Measurements from ENCODE around the gene NOSTRIN.
"Not testable (repeated sequence)": the region's sequence is repeated elsewhere in the genome, so short reads cannot be mapped to it uniquely, and the experiment has no call there.

NOSTRIN gene

DNA sequence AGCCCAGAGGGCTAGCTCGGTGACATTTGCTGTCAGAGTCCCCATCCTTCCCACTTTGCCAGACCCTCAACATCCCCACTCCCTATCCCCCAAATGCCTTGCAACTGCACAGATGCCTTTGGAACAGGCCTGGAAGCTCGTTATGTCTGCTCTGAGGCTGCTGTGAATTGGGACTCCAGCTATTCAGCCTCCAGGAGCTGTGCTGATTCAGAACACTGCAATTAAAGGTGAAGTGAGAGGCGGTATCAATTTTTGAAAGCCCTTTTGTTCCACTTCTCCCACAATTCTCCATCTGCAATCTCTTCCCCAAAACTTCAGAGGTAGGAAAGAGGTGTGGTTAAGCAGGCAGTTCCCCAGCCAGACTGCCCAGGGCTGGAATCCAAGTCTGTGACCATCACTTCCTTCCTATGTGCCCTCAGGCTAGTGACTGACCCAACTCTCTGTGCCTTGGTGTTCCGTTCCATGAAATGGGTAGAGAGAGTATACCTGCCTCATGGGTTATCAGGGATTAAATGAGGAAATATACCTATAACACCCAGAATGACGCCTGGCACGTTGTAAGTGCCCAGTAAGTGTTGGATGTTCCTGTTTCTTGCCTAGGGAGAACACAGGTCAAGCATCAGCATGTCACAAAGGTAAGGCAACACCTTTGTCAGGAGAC, 17.5 kb downstream of the NOSTRIN start:
- no peak for DNase-seq

DNA sequence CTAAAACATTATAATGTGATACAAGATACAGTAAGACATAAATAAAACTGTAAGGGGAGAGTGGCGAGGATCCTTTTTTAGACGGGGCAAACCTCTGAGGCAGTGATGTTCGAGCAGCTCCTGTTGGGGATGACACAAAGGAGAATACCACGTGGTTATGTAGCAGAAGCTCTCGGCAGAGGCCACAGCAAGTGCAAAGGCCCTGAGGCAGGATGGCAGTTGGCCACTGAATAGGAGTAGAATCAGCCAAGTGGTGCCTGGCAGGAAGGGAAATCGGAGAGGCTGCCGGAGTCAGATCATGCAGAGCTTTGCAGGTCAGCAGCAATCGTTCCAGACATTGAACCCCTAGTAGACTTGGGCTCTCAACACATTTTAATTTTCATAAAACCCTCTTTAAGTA, 19.1 kb downstream of the NOSTRIN start:
- no peak for DNase-seq

DNA sequence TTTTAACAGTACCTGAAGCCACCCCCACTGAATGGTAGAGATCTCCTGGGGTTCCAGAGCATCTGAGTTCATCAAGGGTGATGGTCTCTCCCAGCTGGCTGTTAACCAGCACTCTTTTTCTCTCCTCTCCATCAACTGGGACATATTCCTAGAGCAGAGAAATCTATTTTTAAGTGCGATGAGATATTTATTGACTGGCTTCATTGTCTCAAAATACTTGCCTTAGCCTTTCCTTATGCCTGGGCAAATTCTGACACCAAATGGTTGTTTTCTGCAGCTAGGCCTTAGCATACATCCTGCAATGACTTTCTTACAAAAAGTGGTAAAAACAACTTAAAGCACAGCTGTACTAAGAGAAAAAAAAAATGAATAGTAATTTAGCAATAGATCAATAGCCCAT, 19.6 kb downstream of the NOSTRIN start:
- no peak for DNase-seq

DNA sequence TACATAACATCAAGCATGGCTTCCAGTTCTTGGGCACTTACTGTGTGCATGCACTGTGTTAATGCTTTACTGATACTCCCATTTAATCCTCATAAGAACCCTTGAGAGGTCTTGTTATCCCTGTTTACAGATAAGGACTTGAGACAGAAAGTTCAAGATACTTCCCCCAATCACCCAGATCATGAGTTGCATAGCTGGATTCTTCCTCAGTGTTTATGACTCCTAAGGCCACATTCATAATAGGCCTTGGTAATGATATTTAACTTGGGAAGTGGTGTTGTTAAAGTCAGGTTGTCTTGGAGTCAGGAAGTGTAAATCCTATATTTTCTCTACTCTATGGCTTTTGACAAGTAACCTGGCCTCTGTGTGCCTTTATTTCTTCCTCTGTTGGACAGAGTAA, 22.7 kb downstream of the NOSTRIN start:
- DNase-seq = no peak

DNA sequence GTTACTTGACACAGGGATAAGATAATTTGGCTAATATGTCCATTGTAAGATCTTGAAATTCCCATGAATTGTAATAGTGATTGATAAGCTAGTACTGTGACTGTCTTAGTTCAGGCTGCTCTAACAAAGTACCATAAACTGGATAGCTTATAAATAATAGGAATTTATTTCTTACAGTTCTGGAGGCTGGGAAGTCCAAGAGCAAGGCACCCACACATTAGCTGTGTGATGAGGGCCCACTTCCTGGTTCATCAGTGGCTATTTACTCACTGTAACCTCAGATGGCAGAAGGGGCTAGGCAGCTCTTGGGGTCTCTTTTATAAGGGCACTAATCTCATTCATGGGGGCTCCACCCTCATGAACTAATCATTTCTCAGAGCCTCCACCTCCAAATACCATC, 28.5 kb downstream of the NOSTRIN start:
- no peak for DNase-seq

DNA sequence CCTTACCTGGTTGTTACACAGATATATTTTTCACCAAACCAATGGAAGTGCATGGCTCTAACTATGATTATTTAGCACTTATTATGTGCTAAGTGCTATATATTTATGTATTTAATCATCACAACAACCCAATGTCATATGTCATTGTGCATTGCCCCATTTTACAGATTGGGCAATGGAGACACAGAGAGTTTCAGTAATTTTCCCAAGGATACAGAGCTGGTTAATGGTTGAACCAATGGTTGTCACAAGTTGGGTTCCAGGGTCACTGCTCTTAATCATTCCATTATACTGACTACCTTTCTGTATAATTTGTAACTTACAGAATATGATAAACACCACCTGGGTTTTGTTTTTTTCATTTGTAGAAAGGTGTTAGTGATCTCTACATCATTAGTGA, 29.2 kb downstream of the NOSTRIN start:
- DNase-seq = no peak

DNA sequence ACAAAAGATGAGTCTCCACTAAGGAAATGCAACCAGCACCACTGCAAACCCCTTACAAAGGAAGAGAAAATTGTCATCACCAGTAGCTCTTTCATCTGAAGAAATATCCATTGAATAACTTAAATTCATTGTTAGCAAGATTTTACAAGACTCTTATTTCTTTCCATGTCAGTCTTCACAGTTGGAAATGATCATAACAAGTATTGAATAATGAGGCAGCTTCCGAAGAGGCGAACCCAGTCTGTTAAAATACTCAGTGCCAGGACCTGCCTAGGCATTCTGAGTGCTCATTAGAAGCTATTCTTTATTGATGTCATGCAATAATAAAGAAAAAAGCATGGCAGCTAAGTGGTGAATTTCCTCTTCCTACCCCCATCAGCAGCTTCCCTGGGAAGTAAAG, 33.5 kb downstream of the NOSTRIN start:
- no peak for DNase-seq

DNA sequence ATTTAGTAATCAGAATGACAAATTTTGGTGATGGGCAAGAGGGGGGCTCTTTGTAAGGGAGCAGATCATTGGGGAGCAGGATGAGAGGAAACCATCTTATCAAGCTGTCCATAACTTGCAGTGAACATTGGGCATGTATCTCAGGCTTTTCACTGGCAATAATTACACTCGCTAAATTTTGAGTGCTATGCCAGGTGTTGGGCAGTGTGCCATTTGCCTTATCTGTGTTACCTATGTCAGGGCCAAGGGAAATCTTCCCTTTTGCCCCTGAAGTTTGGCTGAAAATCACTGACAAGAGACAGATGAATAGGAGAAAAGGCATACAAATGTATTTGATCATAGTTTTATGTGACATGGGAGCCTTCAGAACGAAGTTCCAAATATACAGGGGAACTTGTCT, 39.0 kb downstream of the NOSTRIN start:
- no peak for DNase-seq

DNA sequence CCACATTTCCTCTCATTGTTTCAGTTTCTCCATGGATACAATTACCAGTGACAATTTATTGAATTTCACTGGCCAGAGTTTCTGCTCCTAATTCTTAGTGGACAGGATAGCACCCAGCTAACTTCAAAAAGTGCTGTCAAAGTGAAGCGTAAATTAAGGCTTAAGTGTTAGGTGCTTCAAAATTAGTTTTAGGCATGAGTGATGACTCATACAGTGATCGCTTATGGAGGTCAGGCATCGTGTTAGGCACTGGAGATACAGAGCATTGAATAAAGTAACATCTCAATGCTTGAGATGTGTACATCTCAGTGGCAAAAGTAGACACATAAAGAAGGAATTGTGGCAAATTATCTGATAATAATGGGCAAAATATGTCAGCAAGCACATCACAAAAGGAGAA, 40.8 kb downstream of the NOSTRIN start:
- DNase-seq = no peak

DNA sequence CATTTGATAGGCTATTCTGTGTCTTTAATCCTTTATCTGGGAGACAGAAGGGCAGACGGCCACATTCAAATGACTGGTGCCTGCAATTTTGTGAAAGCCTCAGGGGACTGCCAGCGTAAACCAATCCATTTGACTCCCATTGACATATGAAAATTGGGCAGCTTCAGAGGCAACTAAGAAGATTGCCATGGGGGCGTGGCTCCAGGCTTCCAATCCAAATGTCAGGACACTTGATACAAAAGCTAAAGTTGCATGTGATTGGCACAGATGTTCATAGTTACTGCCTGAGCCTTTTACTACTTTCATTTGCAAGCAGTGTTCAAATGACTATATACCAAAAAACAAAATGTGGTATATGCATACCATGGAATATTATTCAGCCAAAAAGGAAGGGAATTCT, 45.8 kb downstream of the NOSTRIN start:
- DNase-seq = no peak

DNA sequence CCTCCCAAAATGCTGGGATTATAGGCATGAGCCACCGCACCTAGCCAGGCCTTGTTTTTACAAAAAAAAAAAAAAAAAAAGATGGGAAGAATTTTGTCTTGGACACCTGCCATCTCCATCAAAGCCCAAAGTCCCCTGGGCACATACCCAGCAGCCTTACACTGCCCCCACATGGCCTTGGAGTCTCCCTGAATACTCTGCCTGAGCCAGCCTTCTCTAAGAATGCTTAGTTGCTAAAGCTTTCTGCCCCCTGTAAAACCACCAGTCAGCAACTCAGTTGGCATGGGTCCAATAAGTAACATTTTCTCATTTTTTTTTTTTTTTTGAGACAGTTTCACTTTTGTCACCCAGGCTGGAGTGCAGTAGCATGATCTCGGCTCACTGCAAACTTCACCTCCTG, 47.2 kb downstream of the NOSTRIN start:
- no peak for DNase-seq

DNA sequence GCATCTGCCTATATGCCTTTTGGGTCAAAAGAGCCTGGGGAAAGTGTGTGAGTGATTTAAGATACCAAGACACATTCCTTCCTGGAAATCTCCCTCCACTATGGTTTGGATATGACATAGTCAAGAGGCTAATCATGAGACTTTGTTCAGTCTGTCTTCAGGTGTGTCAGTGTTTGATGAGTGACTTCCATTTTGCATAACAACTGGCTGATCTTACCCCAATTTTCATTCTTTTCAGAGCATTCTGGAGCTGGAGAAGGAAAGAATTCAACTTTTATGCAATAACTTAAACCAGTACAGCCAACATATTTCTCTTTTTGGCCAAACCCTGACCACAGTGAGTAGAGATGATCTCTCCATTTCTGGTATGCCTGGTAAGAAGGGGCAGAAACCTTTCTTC, 48.4 kb downstream of the NOSTRIN start:
- DNase-seq = no peak

DNA sequence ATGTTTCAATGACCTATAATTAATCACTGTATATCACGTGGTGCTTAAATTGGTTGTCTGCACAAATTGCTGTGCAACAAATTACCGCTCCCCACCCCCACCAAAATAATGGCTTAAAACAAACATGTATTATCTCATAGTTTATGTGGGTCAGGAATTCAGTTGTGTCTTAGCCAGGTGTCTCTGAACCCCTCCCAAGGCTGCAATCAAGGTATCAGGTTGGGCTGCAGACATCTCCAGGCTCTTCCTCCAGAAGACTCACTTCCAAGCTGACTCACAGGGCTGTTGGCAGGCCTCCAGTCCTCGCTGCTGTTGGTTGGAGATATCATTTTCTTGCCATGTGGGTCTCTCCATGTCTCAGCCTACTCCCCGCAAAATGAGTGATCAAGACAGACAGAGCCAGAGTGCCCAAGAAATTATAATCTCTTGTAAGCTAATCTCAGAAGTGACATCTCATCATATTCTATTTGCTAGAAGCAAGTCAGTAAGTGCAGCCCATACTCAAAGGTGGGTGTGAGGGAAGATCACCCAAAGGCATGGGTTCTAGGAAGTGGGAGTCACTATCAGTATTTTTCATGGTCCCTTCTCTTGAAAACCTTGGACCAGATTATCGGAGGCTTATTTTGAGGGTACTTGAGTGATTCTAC, 49.4 kb downstream of the NOSTRIN start:
- DNase-seq = no peak

DNA sequence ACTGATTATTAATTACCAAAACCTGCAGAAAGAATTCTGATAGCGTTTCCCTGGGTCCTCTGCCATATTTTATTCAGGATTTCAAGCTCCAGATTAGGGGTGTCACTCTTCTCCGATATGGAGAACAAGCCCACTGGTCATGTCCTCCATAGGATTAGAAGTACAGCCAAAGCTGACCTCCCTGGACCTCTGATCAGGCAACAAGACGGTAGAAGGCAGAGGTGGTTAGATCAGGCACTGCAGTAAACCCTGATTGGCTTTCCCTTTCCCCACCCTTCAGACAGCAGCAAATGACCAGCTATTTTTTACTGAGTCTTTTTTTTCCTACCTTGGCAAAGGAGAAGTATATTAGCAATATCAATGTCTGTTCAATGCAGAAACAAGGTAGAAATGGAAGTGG, 50.0 kb downstream of the NOSTRIN start:
- DNase-seq = no peak

DNA sequence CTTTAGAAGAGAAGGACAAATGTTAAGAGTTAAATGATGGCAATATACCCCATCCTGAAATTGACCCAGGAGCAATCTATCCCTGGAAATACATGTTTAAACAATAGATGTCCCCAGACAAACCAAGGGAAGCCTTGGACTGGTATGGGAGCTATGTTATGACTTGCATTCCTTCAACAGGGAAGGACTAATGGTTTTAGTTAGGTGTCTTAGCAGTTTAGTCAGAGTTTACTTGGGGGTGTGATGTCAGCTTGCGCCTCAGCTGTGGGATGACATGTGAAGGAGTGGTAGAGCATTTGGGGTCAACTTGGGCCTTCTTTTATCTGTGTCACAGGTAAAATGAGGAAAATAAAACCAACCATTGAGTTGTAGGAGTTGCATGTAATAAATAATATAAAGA, 51.0 kb downstream of the NOSTRIN start:
- DNase-seq = no peak

DNA sequence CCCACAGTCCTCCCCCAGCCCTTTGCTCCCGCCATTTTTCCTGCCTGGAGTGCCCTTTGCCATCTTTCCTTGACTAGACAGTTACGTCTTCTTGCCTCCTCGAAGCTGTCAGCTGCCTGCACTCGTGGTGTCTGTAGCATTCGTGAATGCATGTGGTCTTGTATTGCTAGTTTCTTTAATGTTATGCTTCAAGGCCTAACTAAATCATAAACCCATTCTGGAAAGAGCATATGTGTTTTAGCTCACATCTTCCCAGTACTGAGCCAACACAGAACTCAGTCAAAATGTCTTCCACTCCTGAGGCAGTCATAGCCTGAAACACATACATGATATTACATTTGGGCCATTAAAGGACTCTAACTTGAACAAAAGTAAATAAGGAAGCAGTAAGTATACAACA, 52.2 kb downstream of the NOSTRIN start:
- no peak for DNase-seq

DNA sequence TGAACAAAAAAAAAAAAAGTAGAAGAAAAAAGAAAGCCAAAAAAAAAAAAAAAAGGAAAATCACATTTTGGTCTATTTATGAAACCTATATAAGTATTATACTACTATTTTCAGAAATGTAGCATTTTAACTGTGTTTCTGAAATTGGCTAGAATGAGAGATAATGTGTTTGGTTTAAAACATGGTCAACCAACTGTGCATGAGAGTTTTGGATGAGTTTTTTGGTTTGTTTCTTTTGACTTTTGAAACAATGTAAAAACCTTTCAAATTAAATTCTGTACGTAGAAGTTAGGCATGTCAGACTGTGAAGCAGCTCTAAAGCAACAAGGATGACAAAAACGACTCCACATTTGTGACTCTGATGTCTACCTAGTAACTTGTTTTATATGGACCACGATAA, 53.2 kb downstream of the NOSTRIN start:
- DNase-seq = no peak

DNA sequence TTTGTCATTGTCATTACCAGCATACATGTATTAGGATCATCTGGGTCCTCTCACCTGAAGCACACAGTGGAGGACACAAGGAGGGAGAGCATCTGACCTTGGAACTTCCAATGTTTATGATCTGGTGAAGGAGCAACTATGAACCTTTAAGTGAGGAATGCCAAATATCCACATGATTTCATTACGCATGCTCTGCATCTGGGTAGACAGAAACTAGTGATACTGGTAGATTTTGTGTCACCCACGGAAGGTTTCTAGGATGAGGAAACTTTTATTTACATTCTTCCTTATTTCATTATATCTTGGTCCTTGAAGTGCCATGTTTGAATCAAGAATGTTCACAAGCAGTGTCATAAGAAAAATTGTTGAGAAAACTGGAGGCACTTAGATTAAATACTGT, 55.7 kb downstream of the NOSTRIN start:
- DNase-seq = no peak

DNA sequence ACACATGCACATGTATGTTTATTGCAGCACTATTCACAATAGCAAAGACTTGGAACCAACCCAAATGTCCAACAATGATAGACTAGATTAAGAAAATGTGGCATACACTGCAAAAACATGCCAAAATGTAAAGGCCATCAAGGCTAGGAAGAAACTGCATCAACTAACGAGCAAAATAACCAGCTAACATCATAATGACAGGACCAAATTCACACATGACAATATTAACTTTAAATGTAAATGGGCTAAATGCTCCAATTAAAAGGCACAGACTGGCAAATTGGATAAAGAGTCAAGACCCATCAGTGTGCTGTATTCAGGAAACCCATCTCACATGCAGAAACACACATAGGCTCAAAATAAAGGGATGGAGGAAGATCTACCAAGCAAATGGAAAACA, 64.7 kb downstream of the NOSTRIN start:
- DNase-seq = not testable (repeated sequence)

DNA sequence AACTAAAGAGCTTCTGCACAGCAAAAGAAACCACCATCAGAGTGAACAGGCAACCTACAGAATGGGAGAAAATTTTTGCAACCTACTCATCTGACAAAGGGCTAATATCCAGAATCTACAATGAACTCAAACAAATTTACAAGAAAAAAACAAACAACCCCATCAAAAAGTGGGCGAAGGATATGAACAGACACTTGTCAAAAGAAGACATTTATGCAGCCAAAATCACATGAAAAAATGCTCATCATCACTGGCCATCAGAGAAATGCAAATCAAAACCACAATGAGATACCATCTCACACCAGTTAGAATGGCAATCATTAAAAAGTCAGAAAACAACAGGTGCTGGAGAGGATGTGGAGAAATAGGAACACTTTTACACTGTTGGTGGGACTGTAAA, 67.9 kb downstream of the NOSTRIN start:
- DNase-seq = not testable (repeated sequence)

DNA sequence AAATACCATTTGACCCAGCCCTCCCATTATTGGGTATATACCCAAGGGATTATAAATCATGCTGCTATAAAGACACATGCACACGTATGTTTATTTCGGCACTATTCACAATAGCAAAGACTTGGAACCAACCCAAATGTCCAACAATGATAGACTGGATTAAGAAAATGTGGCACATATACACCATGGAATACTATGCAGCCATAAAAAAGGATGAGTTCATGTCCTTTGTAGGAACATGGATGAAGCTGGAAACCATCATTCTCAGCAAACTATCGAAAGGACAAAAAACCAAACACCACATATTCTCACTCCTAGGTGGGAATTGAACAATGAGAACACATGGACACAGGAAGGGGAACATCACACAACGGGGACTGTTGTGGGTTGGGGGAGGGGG, 68.4 kb downstream of the NOSTRIN start:
- DNase-seq = not testable (repeated sequence)

DNA sequence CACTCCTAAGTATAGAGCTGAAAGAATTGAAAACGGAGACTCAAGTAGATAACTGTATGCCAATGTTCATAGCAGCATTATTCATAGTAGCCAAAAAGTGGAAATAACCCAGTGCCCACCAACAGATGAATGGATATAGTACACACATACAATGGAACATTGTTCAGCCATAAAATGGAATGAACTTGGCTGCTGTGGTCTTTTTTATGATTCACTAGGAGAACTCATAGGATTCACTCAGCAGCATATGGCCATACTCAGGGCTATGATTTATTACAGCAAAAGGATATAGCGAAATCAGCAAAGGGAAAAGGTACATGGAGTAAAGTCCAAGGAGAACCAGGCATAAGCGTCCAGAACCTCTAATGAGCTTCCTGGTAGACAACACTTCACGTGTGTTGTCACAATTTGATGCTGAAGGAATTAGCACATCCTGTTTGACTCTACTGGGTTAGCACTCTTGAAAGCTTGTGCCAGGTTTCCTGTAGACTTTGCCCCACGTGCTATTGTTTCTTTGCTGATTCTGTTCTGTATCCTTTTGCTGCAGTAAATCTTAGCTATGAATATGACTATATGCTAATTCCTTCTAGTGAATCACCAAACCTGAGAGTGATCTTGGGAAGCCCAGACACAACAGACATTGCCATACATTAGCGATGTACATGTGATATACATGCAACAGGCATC, 72.1 kb downstream of the NOSTRIN start:
- no peak for DNase-seq

DNA sequence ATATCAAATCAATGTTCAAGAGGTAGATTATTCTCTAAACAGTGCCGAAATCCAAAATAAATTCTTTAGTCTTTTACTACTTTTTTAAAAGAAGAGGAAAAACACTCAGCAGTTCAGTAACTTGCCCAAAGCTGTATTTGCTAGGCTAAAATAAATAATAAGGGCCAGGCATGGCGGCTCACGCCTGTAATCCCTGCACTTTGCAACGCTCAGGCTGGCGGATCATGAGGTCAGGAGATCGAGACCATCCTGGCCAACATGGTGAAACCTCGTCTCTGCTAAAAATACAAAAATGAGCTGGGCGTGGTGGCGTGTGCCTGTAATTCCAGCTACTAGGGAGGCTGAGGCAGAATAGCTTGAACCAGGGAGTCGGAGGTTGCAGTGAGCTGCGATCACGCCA, 79.7 kb downstream of the NOSTRIN start:
- not testable (repeated sequence) for DNase-seq

DNA sequence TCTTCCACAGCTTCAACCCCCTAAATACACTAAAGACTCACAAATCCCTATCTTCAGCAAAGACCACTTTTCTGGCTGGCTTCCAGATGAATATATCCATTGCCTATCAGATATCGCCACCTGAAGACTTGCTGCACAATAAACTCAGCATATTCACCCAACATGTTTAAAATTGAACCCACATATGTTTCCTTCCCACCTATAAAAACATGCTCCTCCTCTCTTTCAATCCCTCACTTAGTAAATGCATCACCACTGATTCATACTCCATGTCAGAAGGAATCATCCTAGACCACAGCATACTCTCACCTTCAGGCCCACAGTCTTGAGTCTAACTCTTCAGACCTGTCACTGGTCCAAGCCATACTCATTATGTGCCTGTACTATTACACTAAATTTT, 82.5 kb downstream of the NOSTRIN start:
- DNase-seq = no peak

DNA sequence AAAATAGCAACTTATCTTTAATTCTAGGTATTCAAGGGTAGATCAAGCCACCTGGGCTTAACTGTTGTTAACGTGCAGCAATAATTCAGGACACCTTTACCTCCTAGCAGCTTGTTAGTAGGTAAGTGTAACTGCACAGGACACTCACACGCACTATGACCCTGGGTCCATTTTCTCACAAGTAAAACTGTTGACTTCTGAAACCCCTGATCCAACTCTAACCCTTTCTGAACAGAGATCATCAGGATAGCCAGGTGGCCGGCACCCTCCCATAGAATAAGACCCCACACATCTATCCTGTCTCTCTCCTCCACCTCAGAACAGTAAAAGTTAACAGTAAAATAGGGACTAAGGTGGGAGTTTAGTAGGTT, 87.2 kb downstream of the NOSTRIN start:
- no peak for DNase-seq

All from activated CD4-positive, alpha-beta T cell treated with anti-CD3 and anti-CD28 coated beads, Interleukin-2, amount 50 U/mL, for 1 hour (primary cell).